Smooth muscle cell of bladder (primary cell): Measurements from ENCODE around the gene PPDPF. TPM values are rescaled to one million over a fixed set of nuclear protein-coding genes. Genes with fewer than 3 reads are reported as not detected.

ENCODE experiments used
- total RNA-seq: library from RNA; depleted of rRNA; stranded (reverse); fragments of >200 nt; gene quantifications from 2 replicates; pipeline ENCODE4 v1.2.3, GENCODE V29; 2014

The PPDPF gene
- total RNA-seq, result 17.5 and 24.5 TPM in 2 replicates

GRCh38 chr20:63520504-63520933 is at the start of gene PPDPF:
Gene PPDPF, plus strand, starts transcription at chr20:63520765. Its CDS starts 544 bp downstream, at chr20:63521309.

GRCh38 chr20:63471981-63472831 is 48.4 kb upstream of the PPDPF start, which contains the start of gene KCNQ2:
Gene KCNQ2, minus strand, starts transcription at chr20:63472655. Its CDS starts 192 bp downstream, at chr20:63472463.

GRCh38 chr20:63498960-63499337 is 21.6 kb upstream of the PPDPF start, which contains the start of gene EEF1A2:
Gene EEF1A2, minus strand, starts transcription at chr20:63499083. Its CDS starts 1,320 bp downstream, at chr20:63497763.

GRCh38 chr20:63536997-63537524 is 16.5 kb downstream of the PPDPF start, which contains the start of gene PTK6:
Gene PTK6, minus strand, starts transcription at chr20:63537376. Its CDS starts 62 bp downstream, at chr20:63537314.

GRCh38 chr20:63547725-63548480 is 27.3 kb downstream of the PPDPF start, which contains the start of gene SRMS:
Gene SRMS, minus strand, starts transcription at chr20:63547749. Its CDS starts 286 bp downstream, at chr20:63547463.

GRCh38 chr20:63553933-63554290 is 33.3 kb downstream of the PPDPF start, which contains the start of gene FNDC11:
Gene FNDC11, plus strand, starts transcription at chr20:63554159. Its CDS starts 1,505 bp downstream, at chr20:63555664.

Other genes with a start within 250 kb of the PPDPF start
- gene ARFGAP1, start 248.0 kb upstream of the PPDPF start, total RNA-seq, result 68.0 and 93.2 TPM in 2 replicates
- not detected in 2 replicates for gene COL20A1, start 227.6 kb upstream of the PPDPF start, total RNA-seq
- gene CHRNA4, start 159.4 kb upstream of the PPDPF start, total RNA-seq, result not detected in 2 replicates
- gene KCNQ2, start 48.1 kb upstream of the PPDPF start, total RNA-seq, result not detected in 2 replicates
- gene EEF1A2, start 21.7 kb upstream of the PPDPF start, total RNA-seq, result 1.3 and 3.0 TPM in 2 replicates
- gene PTK6, start 16.6 kb downstream of the PPDPF start, total RNA-seq, result under 0.01 and 0.09 TPM in 2 replicates
- not detected in 2 replicates for gene SRMS, start 27.0 kb downstream of the PPDPF start, total RNA-seq
- gene FNDC11, start 33.4 kb downstream of the PPDPF start, total RNA-seq, result 0.46 and 0.57 TPM in 2 replicates
- gene HELZ2, start 53.5 kb downstream of the PPDPF start, total RNA-seq, result 27.0 and 29.2 TPM in 2 replicates
- gene GMEB2, start 106.3 kb downstream of the PPDPF start, total RNA-seq, result 7.4 and 8.4 TPM in 2 replicates
- gene STMN3, start 132.7 kb downstream of the PPDPF start, total RNA-seq, result 2.1 and 2.3 TPM in 2 replicates
- 6.1 and 9.2 TPM in 2 replicates for gene RTEL1, start 137.5 kb downstream of the PPDPF start, total RNA-seq
- 0.65 and 1.3 TPM in 2 replicates for gene TNFRSF6B, start 175.9 kb downstream of the PPDPF start, total RNA-seq
- 30.2 and 35.4 TPM in 2 replicates for gene ARFRP1, start 187.2 kb downstream of the PPDPF start, total RNA-seq
- 14.3 and 15.6 TPM in 2 replicates for gene ZGPAT, start 187.3 kb downstream of the PPDPF start, total RNA-seq
- 1.6 and 2.2 TPM in 2 replicates for gene LIME1, start 215.9 kb downstream of the PPDPF start, total RNA-seq
- gene SLC2A4RG, start 219.0 kb downstream of the PPDPF start, total RNA-seq, result 14.4 and 18.3 TPM in 2 replicates